HepG2 (cell line): Measurements from ENCODE around the gene CDRT15. TPM values are rescaled to one million over a fixed set of nuclear protein-coding genes. Genes with fewer than 3 reads are reported as not detected.

Experiments
- ATAC-seq: fragments of 200-7000 bp; cut with Tn5 transposase; 3 replicates; pipeline ENCODE4 v1.9.1; 2020; ENCODE audit warnings: mild to moderate bottlenecking, moderate library complexity
- BruUV-seq: library from RNA; stranded (reverse); fragments of 400-500 nt; replicated peaks from 2 replicates; lab custom pipeline; 2021; lab: Mats Ljungman, UMichigan
- CTCF ChIA-PET: fragments of 300-600 bp; formaldehyde crosslinking; extraction: SDS; loops from one replicate; lab custom pipeline; 2021; ENCODE audit warnings: low total read pairs, inconsistent platforms, low intra/inter-chr PET ratio; lab: Yijun Ruan, JAX
- POLR2A ChIA-PET: fragments of 350-600 bp; sonication (Branson Sonifier 250); formaldehyde crosslinking; loops from one replicate; lab custom pipeline; 2020; ENCODE audit warnings: antibody characterized with exemption, inconsistent platforms; lab: Yijun Ruan, JAX
- DNase-seq: peaks from one replicate; pipeline ENCODE4 v3.0.0-alpha.2; 2015; ENCODE audit warnings: low spot score
- FAIRE-seq: peaks from 3 replicates; lab custom pipeline; 2011; peaks lifted over from hg19 to GRCh38; lab: Jason Lieb, UNC
- H2AFZ ChIP-seq: one replicate; pipeline ENCODE4 v1.6.1; 2011; ENCODE audit warnings: low read length, inconsistent platforms
- H3K27ac ChIP-seq: fragments of 300-600 bp; 3 replicates; pipeline ENCODE4 v1.8.0; 2011; ENCODE audit warnings: mixed run types, mild to moderate bottlenecking, mixed read lengths, low read length, inconsistent platforms; ENCODE audit not compliant: insufficient read depth; ENCODE audit errors: extremely low read length
- H3K27me3 ChIP-seq, 2 experiments: fragments of 200-600 bp in 1 of 2; 2 replicates in 1 of 2; 3 replicates in 1 of 2; pipeline versions ENCODE4 v1.6.0 to v1.8.0; 2011; ENCODE audit warnings: low read length in 2 of 2, mild to moderate bottlenecking in 2 of 2, moderate library complexity in 2 of 2, inconsistent platforms in 1 of 2; ENCODE audit not compliant: insufficient read depth in 2 of 2, control insufficient read depth in 1 of 2
- H3K36me3 ChIP-seq, 2 experiments: fragments of 200-600 bp in 1 of 2; replicated peaks in 1 of 2; 2 replicates in 1 of 2; 3 replicates in 1 of 2; pipeline versions ENCODE4 v1.5.1 to v1.8.0; 2011; ENCODE audit warnings: low read length in 2 of 2, inconsistent platforms in 1 of 2; ENCODE audit not compliant: insufficient read depth in 2 of 2, control insufficient read depth in 1 of 2
- H3K4me1 ChIP-seq: 2 replicates; pipeline ENCODE4 v1.5.1; 2012; ENCODE audit warnings: low read length, inconsistent platforms; ENCODE audit not compliant: insufficient read depth
- H3K4me2 ChIP-seq: 2 replicates; pipeline ENCODE4 v1.6.0; 2011; ENCODE audit warnings: low read depth, low read length, inconsistent platforms
- H3K4me3 ChIP-seq, 3 experiments: fragments of 200-600 bp in 1 of 3; sonication (generic), shearing (Covaris generic) in 1 of 3; replicated peaks in 1 of 3; 2 replicates each; pipeline ENCODE4 v1.5.1; 2011 to 2016; ENCODE audit warnings: low read length in 3 of 3, inconsistent platforms in 2 of 3, low read depth in 2 of 3, mild to moderate bottlenecking in 2 of 3, control low read depth in 1 of 3, mixed read lengths in 1 of 3; ENCODE audit not compliant: insufficient read depth in 1 of 3
- H3K79me2 ChIP-seq: one replicate; pipeline ENCODE4 v1.6.1; 2011; ENCODE audit warnings: low read length, inconsistent platforms; ENCODE audit not compliant: insufficient read depth
- H3K9ac ChIP-seq: 2 replicates; pipeline ENCODE4 v1.6.0; 2011; ENCODE audit warnings: mild to moderate bottlenecking, low read depth, low read length, inconsistent platforms; ENCODE audit not compliant: insufficient read depth
- H3K9me3 ChIP-seq: 2 replicates; pipeline ENCODE4 v1.5.1; 2012; ENCODE audit warnings: mild to moderate bottlenecking, low read length
- H4K20me1 ChIP-seq: 2 replicates; pipeline ENCODE4 v1.6.0; 2011; ENCODE audit warnings: inconsistent platforms, mild to moderate bottlenecking, low read length, moderate library complexity; ENCODE audit not compliant: insufficient read depth
- GZF1 ChIP-seq: sonication (generic); formaldehyde crosslinking; IDR thresholded peaks from 2 replicates; pipeline ENCODE4 v1.5.1; 2020; ENCODE audit warnings: mild to moderate bottlenecking, missing genetic modification reagents
- IRX3 ChIP-seq: sonication (generic); formaldehyde crosslinking; IDR thresholded peaks from 2 replicates; pipeline ENCODE4 v1.8.1; 2023; ENCODE audit warnings: mild to moderate bottlenecking, low read depth, missing genetic modification reagents, borderline replicate concordance
- SIN3A ChIP-seq: IDR thresholded peaks from 2 replicates; pipeline ENCODE4 v1.6.1; 2011; ENCODE audit warnings: low read depth, mild to moderate bottlenecking, control low read depth, low read length, borderline replicate concordance
- SOX13 ChIP-seq, 3 experiments: fragments of 450-650 bp in 1 of 3; sonication (generic) in 1 of 3; formaldehyde crosslinking in 1 of 3; IDR thresholded peaks in 2 of 3; conservative IDR thresholded peaks in 1 of 3; 2 replicates each; pipeline versions ENCODE4 v1.5.0 to v1.6.1; 2016 to 2020; ENCODE audit warnings: antibody characterized with exemption in 1 of 3, mild to moderate bottlenecking in 1 of 3, missing compliant biosample characterization in 1 of 3, missing genetic modification reagents in 1 of 3, moderate library complexity in 1 of 3
- STAT6 ChIP-seq: sonication (generic); formaldehyde crosslinking; IDR thresholded peaks from 2 replicates; pipeline ENCODE4 v1.4.0; 2020; ENCODE audit warnings: missing genetic modification reagents, mild to moderate bottlenecking, borderline replicate concordance
- SUZ12 ChIP-seq: fragments of 150-350 bp; IDR thresholded peaks from 2 replicates; pipeline ENCODE4 v1.6.1; 2014; ENCODE audit warnings: low read depth, low read length
- TEF ChIP-seq: sonication (generic); formaldehyde crosslinking; IDR thresholded peaks from 2 replicates; pipeline ENCODE4 v1.5.0; 2020; ENCODE audit warnings: missing genetic modification reagents
- YEATS2 ChIP-seq: sonication (generic); formaldehyde crosslinking; IDR thresholded peaks from 2 replicates; pipeline ENCODE4 v1.4.0; 2020; ENCODE audit warnings: missing genetic modification reagents, borderline replicate concordance
- ZBTB49 ChIP-seq: sonication (generic); formaldehyde crosslinking; IDR thresholded peaks from 2 replicates; pipeline ENCODE4 v1.4.0; 2020; ENCODE audit warnings: missing genetic modification reagents, borderline replicate concordance
- ZNF446 ChIP-seq: sonication (generic); formaldehyde crosslinking; IDR thresholded peaks from 2 replicates; pipeline ENCODE4 v1.5.0; 2020; ENCODE audit warnings: mild to moderate bottlenecking, missing genetic modification reagents
- ZNF468 ChIP-seq: sonication (generic); formaldehyde crosslinking; IDR thresholded peaks from 2 replicates; pipeline ENCODE4 v1.8.0; 2022; ENCODE audit warnings: mild to moderate bottlenecking, moderate library complexity, missing genetic modification reagents
- ZNF512B ChIP-seq: sonication (generic); formaldehyde crosslinking; IDR thresholded peaks from 2 replicates; pipeline ENCODE4 v1.5.1; 2020; ENCODE audit warnings: missing genetic modification reagents, mild to moderate bottlenecking, borderline replicate concordance
- ZNF660 ChIP-seq: sonication (generic); formaldehyde crosslinking; IDR thresholded peaks from 2 replicates; pipeline ENCODE4 v1.5.1; 2020; ENCODE audit warnings: mild to moderate bottlenecking, low read depth, missing genetic modification reagents, borderline replicate concordance
- WGBS: methylation state at CpG from one replicate; pipeline ENCODE4 v1.1.6; 2017; ENCODE audit warnings: low lambda C conversion rate; 5-methylcytosine and 5-hydroxymethylcytosine counted together
- in situ Hi-C: cut with HindIII; loops from 2 replicates; pipeline ENCODE4 v1.10.0; 2017; ENCODE audit warnings: low pct_unique_long_range_greater_than_20kb; ENCODE audit not compliant: extremely low pct_ligation_motif_present
- intact Hi-C: fragments of 100-400 bp; cut with micrococcal nuclease; formaldehyde crosslinking; loops from one replicate; pipeline ENCODE4 v1.10.0; 2022; ENCODE audit not compliant: unreplicated experiment
- polyA plus RNA-seq, 8 experiments: library from polyadenylated mRNA; depleted of rRNA in 3 of 8; stranded (reverse) in 7 of 8; unstranded in 1 of 8; fragments of >200 nt; fragmentation: Illumina TruSeq in 4 of 8; extraction: Trizol in 4 of 8; gene quantifications; 2 replicates each; pipeline versions ENCODE4 v1.2.1 to v1.2.3, GENCODE V29; 2011 to 2016; ENCODE audit warnings: low read depth in 4 of 8, missing spikeins in 1 of 8, mixed read lengths in 1 of 8; ENCODE audit not compliant: insufficient read depth in 1 of 8
- total RNA-seq, 5 experiments: library from RNA; depleted of rRNA; stranded (reverse); fragments of >200 nt; fragmentation: Illumina TruSeq; extraction: Trizol; gene quantifications; 2 replicates each; pipeline ENCODE4 v1.2.3, GENCODE V29; 2016; ENCODE audit warnings: low read depth in 1 of 5

Gene CDRT15
- total and polyA plus RNA-seq, 2 of the 13 experiments (the other 11 are each of a cell fraction or from before 2014, with no cell fraction given) = not detected

GRCh38 chr17:14198575-14198974 lies 38.1 kb downstream of the CDRT15 start:
- CTCF ChIA-PET = no interaction called here
- in situ Hi-C loops = no loop called here
- no peaks in the 10 kb centered on the region for H3K27me3 ChIP-seq

More at GRCh38 chr17:14198575-14198974, 38.1 kb downstream of the CDRT15 start:
- Histone ChIP-seq H2AFZ (no peak overlapping the region), H3K36me3 (peaks cover 4 to 23% of the 10 kb centered on the region in 2 experiments; a peak in 4 of 5 replicates), H3K4me3 (no peak overlapping the region), H3K4me2 (no peak overlapping the region), H3K9me3 (no peaks in the 10 kb centered on the region), H3K27ac (no peak overlapping the region), H3K9ac (no peak overlapping the region), H3K79me2 (no peaks in the 10 kb centered on the region), H3K4me1 (no peaks in the 10 kb centered on the region), H4K20me1 (no peaks in the 10 kb centered on the region)
- intact Hi-C loops = no loop called here
- no peak for DNase-seq
- POLR2A ChIA-PET = interaction anchor here (1.6 kb wide), 1 partner anchor 10 kb away, joined by 6 read pairs; no protein-coding TSS in a partner anchor
- ATAC-seq = no peak
- 97% methylated on average over 4 of the region's 4 CpGs for WGBS
- BruUV-seq = no TSS peak
- no peak for TF ChIP-seq STAT6 (CRISPR knock-in tag)
- no peak for TF ChIP-seq SUZ12
- no peak for TF ChIP-seq ZNF446 (CRISPR knock-in tag)
- TF ChIP-seq ZBTB49 (CRISPR knock-in tag) = no peak
- TF ChIP-seq ZNF660 (CRISPR knock-in tag) = no peak
- TF ChIP-seq YEATS2 = no peak
- no peak for TF ChIP-seq GZF1
- TF ChIP-seq SOX13 (IDR thresholded peaks at IDR 0.05) = no peak
- no peak for TF ChIP-seq SOX13 (CRISPR knock-in tag; conservative IDR thresholded peaks at IDR 0.05 in 1 of 2, IDR thresholded peaks at IDR 0.05 in 1 of 2)
- TF ChIP-seq IRX3 (CRISPR knock-in tag) = no peak
- TF ChIP-seq TEF (CRISPR knock-in tag) = no peak
- TF ChIP-seq ZNF468 (CRISPR knock-in tag) = no peak
- TF ChIP-seq ZNF512B (CRISPR knock-in tag) = no peak
- TF ChIP-seq SIN3A = no peak
- TF ChIP-seq, all 625 proteins: peak for 0
- FAIRE-seq = no peak
